Keratinocyte (primary cell): ENCODE results near the gene BBOX1.

Source experiments
- EZH2 ChIP-seq: IDR thresholded peaks from one replicate; pipeline ENCODE4 v1.6.1; 2012; ENCODE audit warnings: inconsistent platforms, mild to moderate bottlenecking, low read length, moderate library complexity
- TF ChIP-seq, protein P1 (sequence below), 3 experiments: IDR thresholded peaks in 1 of 3; conservative IDR thresholded peaks in 1 of 3; optimal IDR thresholded peaks in 1 of 3; 2 replicates in 2 of 3; 3 replicates in 1 of 3; pipeline versions ENCODE3 to v1.5.1; 2011; ENCODE audit warnings: low read length in 3 of 3, mild to moderate bottlenecking in 3 of 3, moderate library complexity in 2 of 3, control low read depth in 1 of 3, inconsistent platforms in 1 of 3; ENCODE audit not compliant: insufficient read depth in 2 of 3; ENCODE audit errors: extremely low read depth in 1 of 3

DNA sequence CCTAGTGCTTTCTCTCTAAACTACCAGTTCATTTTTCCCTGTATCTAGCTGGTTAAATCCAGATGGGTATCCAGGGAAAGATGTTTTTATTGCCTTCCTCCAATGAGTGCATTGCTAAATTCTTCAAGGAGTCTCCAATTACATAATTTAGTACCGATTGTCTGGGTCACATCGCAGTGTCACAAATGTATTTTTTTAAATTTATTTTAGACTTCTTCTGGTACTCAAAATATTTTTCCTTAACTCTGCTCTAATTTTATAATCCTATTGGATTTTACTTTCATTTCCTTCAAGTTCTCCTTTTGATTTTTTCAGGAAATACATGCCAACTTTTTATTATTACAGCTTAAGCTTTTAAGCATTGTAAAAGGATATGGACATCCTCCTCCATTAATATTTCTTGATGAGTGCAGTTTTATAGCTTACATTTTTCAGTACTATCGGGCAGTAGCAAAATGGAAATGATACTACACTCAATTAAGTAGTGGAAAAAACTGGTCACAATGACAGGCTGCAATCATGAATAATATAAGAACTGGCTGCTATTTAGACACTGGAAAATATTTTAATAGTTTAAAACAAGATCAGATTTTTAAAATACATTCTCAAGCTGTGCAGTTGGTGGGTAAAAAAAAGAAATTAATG, 20.3 kb downstream of the BBOX1 start:
- TF ChIP-seq, protein P1, sequence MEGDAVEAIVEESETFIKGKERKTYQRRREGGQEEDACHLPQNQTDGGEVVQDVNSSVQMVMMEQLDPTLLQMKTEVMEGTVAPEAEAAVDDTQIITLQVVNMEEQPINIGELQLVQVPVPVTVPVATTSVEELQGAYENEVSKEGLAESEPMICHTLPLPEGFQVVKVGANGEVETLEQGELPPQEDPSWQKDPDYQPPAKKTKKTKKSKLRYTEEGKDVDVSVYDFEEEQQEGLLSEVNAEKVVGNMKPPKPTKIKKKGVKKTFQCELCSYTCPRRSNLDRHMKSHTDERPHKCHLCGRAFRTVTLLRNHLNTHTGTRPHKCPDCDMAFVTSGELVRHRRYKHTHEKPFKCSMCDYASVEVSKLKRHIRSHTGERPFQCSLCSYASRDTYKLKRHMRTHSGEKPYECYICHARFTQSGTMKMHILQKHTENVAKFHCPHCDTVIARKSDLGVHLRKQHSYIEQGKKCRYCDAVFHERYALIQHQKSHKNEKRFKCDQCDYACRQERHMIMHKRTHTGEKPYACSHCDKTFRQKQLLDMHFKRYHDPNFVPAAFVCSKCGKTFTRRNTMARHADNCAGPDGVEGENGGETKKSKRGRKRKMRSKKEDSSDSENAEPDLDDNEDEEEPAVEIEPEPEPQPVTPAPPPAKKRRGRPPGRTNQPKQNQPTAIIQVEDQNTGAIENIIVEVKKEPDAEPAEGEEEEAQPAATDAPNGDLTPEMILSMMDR (optimal IDR thresholded peaks at IDR 0.05 in 1 of 3, IDR thresholded peaks at IDR 0.05 in 1 of 3, conservative IDR thresholded peaks at IDR 0.05 in 1 of 3; ENCODE audit: extremely low read depth in 1 of 3, insufficient read depth in 2 of 3, low read length in 3 of 3) = no peak
- no peak for TF ChIP-seq EZH2
